GM21737 (cell line): ENCODE results near the gene FARSA.
"Not testable (repeated sequence)": the region's sequence is repeated elsewhere in the genome, so short reads cannot be mapped to it uniquely, and the experiment has no call there.

Experiments
- ATAC-seq: cut with Tn5 transposase; IDR thresholded peaks from one replicate; pipeline ENCODE4 v1.9.1; 2021; ENCODE audit warnings: mild to moderate bottlenecking, moderate library complexity; ENCODE audit not compliant: unreplicated experiment

FARSA gene

GRCh38 chr19:12933287-12934072, at the start of gene FARSA:
FARSA (minus strand) TSS chr19:12933711; CDS start chr19:12933696, 15 bp downstream.
- ATAC-seq, result no peak

GRCh38 chr19:12983091-12983490, 49.6 kb upstream of the FARSA start:
- no peak for ATAC-seq

GRCh38 chr19:12982648-12983047, 49.1 kb upstream of the FARSA start:
- ATAC-seq, result no peak

- ATAC-seq, result no peak
These were observed 46.5 kb upstream of the FARSA start for GRCh38 chr19:12979974-12980373.

- not testable (repeated sequence) for ATAC-seq
These were observed 42.6 kb upstream of the FARSA start for GRCh38 chr19:12976109-12976508.

GRCh38 chr19:12975221-12975741, 41.8 kb upstream of the FARSA start:
- no peak for ATAC-seq

- ATAC-seq, result no peak
These were observed 41.0 kb upstream of the FARSA start for GRCh38 chr19:12974301-12975220.

GRCh38 chr19:12973236-12973635, 39.7 kb upstream of the FARSA start:
- ATAC-seq, result no peak

- no peak for ATAC-seq
These were observed 36.7 kb upstream of the FARSA start for GRCh38 chr19:12970070-12970820.

- ATAC-seq, result no peak
These were observed 35.9 kb upstream of the FARSA start, which contains the start of gene DAND5 for GRCh38 chr19:12969292-12969988. DAND5 (plus strand) TSS chr19:12969576; CDS start chr19:12969661, 85 bp downstream.

- no peak for ATAC-seq
These were observed 34.4 kb upstream of the FARSA start for GRCh38 chr19:12967907-12968306.

GRCh38 chr19:12965812-12966135, 32.3 kb upstream of the FARSA start:
- no peak for ATAC-seq

- ATAC-seq, result no peak
These were observed 31.7 kb upstream of the FARSA start for GRCh38 chr19:12965017-12965811.

- ATAC-seq, result no peak
These were observed 26.0 kb upstream of the FARSA start for GRCh38 chr19:12959481-12959880.

- ATAC-seq, result peak; percentile 4
These were observed 24.0 kb upstream of the FARSA start for GRCh38 chr19:12957389-12957952.

GRCh38 chr19:12956446-12957388, 23.2 kb upstream of the FARSA start, which contains the start of gene GADD45GIP1:
GADD45GIP1 (minus strand) TSS chr19:12957223; CDS start chr19:12957212, 11 bp downstream.
- ATAC-seq, result peak; percentile 60

GRCh38 chr19:12955996-12956395, 22.5 kb upstream of the FARSA start:
- ATAC-seq, result no peak

GRCh38 chr19:12955575-12955974, 22.1 kb upstream of the FARSA start:
- not testable (repeated sequence) for ATAC-seq
